ENCODE results near the gene EYS.

- no peak for TF ChIP-seq CTCF (IDR thresholded peaks at IDR 0.05; ENCODE audit: low read length)
- no peak for TF ChIP-seq EZH2 (optimal IDR thresholded peaks at IDR 0.05; ENCODE audit: low read depth, low read length)
Measured at GRCh38 chr6:63674635-63675034, 2032.4 kb downstream of the EYS start.

Measured in MM.1S (cell line).